HUES6 (cell line): ENCODE results near the gene AMY1B.
"Not testable (repeated sequence)": the region's sequence is repeated elsewhere in the genome, so short reads cannot be mapped to it uniquely, and the experiment has no call there.

ENCODE experiments used
- H3K27ac ChIP-seq: 2 replicates; pipeline ENCODE4 v1.7.0; 2013; ENCODE audit warnings: low read depth, mild to moderate bottlenecking, low read length, inconsistent platforms
- H3K27me3 ChIP-seq: 2 replicates; pipeline ENCODE4 v1.6.1; 2013; ENCODE audit warnings: low read length; ENCODE audit not compliant: control insufficient read depth, insufficient read depth
- H3K36me3 ChIP-seq: 2 replicates; pipeline ENCODE4 v1.6.1; 2013; ENCODE audit warnings: low read length; ENCODE audit not compliant: control insufficient read depth, insufficient read depth
- H3K4me1 ChIP-seq: 2 replicates; pipeline ENCODE4 v1.6.1; 2013; ENCODE audit warnings: low read length; ENCODE audit not compliant: control insufficient read depth, insufficient read depth
- H3K4me3 ChIP-seq: 2 replicates; pipeline ENCODE4 v1.5.1; 2013; ENCODE audit warnings: low read depth, low read length
- H3K9ac ChIP-seq: one replicate; pipeline ENCODE4 v1.6.1; 2013; ENCODE audit warnings: mild to moderate bottlenecking, low read length
- H3K9me3 ChIP-seq: 2 replicates; pipeline ENCODE4 v1.6.1; 2013; ENCODE audit warnings: low read depth, low read length; ENCODE audit not compliant: control insufficient read depth, insufficient read depth

The AMY1B gene

GRCh38 chr1:103676335-103676734 is 19.7 kb downstream of the AMY1B start:
- not testable (repeated sequence) for H3K9me3 ChIP-seq, H3K4me1 ChIP-seq, H3K27me3 ChIP-seq, H3K4me3 ChIP-seq, H3K9ac ChIP-seq, H3K27ac ChIP-seq, H3K36me3 ChIP-seq

GRCh38 chr1:103655460-103655859 is 40.5 kb downstream of the AMY1B start, which contains the start of gene AMY1A:
Gene AMY1A, plus strand, starts transcription at chr1:103655760. Its CDS starts 571 bp downstream, at chr1:103656331.
- H3K27me3 ChIP-seq, H3K4me3 ChIP-seq, H3K9me3 ChIP-seq, H3K36me3 ChIP-seq, H3K27ac ChIP-seq, H3K9ac ChIP-seq, H3K4me1 ChIP-seq: not testable (repeated sequence)

GRCh38 chr1:103654133-103654532 is 41.9 kb downstream of the AMY1B start:
- not testable (repeated sequence) for H3K36me3 ChIP-seq, H3K9ac ChIP-seq, H3K9me3 ChIP-seq, H3K27me3 ChIP-seq, H3K27ac ChIP-seq, H3K4me3 ChIP-seq, H3K4me1 ChIP-seq

GRCh38 chr1:103650889-103651288 is 45.1 kb downstream of the AMY1B start:
- not testable (repeated sequence) for H3K9ac ChIP-seq, H3K27me3 ChIP-seq, H3K4me1 ChIP-seq, H3K4me3 ChIP-seq, H3K9me3 ChIP-seq, H3K27ac ChIP-seq, H3K36me3 ChIP-seq

GRCh38 chr1:103650305-103650704 is 45.7 kb downstream of the AMY1B start:
- H3K36me3 ChIP-seq, H3K4me3 ChIP-seq, H3K27ac ChIP-seq, H3K9me3 ChIP-seq, H3K9ac ChIP-seq, H3K4me1 ChIP-seq, H3K27me3 ChIP-seq: not testable (repeated sequence)

- not testable (repeated sequence) for H3K9me3 ChIP-seq, H3K4me3 ChIP-seq, H3K27me3 ChIP-seq, H3K36me3 ChIP-seq, H3K27ac ChIP-seq, H3K4me1 ChIP-seq, H3K9ac ChIP-seq
These were observed 52.1 kb downstream of the AMY1B start for GRCh38 chr1:103643908-103644307.

- not testable (repeated sequence) for H3K4me1 ChIP-seq, H3K9ac ChIP-seq, H3K9me3 ChIP-seq, H3K27ac ChIP-seq, H3K36me3 ChIP-seq, H3K27me3 ChIP-seq, H3K4me3 ChIP-seq
These were observed 54.8 kb downstream of the AMY1B start for GRCh38 chr1:103641194-103641593.
